HCT116 (cell line): ENCODE data around the gene PRSS27. TPM values are rescaled to one million over a fixed set of nuclear protein-coding genes. Genes with fewer than 3 reads are reported as not detected.

ENCODE experiments used
- ATAC-seq: fragments of 200-7000 bp; cut with Tn5 transposase; 2 replicates; pipeline ENCODE4 v1.9.1; 2020; ENCODE audit warnings: mild to moderate bottlenecking, moderate library complexity
- BruUV-seq: library from RNA; stranded (reverse); fragments of 400-500 nt; replicated peaks from 2 replicates; lab custom pipeline; 2021; lab: Mats Ljungman, UMichigan
- CTCF ChIA-PET: fragments of 300-600 bp; sonication (Branson Sonifier 250); formaldehyde crosslinking; loops from one replicate; lab custom pipeline; 2021; ENCODE audit warnings: antibody characterized with exemption; lab: Charles Lee
- POLR2A ChIA-PET: fragments of 300-600, 350-600 bp; sonication (Branson Sonifier 250); formaldehyde crosslinking; loops from one replicate; lab custom pipeline; 2021; ENCODE audit warnings: antibody characterized with exemption; lab: Charles Lee
- RAD21 ChIA-PET, 2 experiments: fragments of 300-600 bp; sonication (Branson Sonifier 250); formaldehyde crosslinking; loops; one replicate each; lab custom pipeline; 2023; ENCODE audit warnings: low total read pairs in 2 of 2; ENCODE audit not compliant: uncharacterized antibody in 2 of 2, unreplicated experiment in 2 of 2, low non-redundant PET in 1 of 2; lab: Charles Lee
- DNase-seq: peaks from one replicate; pipeline ENCODE4 v3.0.0-alpha.2; 2010; ENCODE audit warnings: low read depth, low spot score
- H2AFZ ChIP-seq: fragments of 200-600 bp; shearing (Covaris generic), sonication (generic); 2 replicates; pipeline ENCODE4 v1.6.1; 2017; ENCODE audit warnings: low read depth, mixed run types, mixed read lengths, antibody characterized with exemption, low read length; ENCODE audit not compliant: poor library complexity, severe bottlenecking
- H3K27ac ChIP-seq: 2 replicates; pipeline ENCODE4 v1.5.1; 2012; ENCODE audit warnings: low read depth, low read length
- H3K27me3 ChIP-seq: fragments of 200-600 bp; sonication (generic); 2 replicates; pipeline ENCODE4 v1.6.1; 2016; ENCODE audit warnings: mixed run types, low read length, mixed read lengths; ENCODE audit not compliant: insufficient read depth
- H3K36me3 ChIP-seq, 2 experiments: fragments of 200-500 bp in 1 of 2; fragments of 200-600 bp in 1 of 2; sonication (Bioruptor generic) in 1 of 2; sonication (generic) in 1 of 2; 2 replicates each; pipeline versions ENCODE4 v1.5.1 to v1.6.1; 2014 to 2016; ENCODE audit warnings: low read length in 2 of 2, inconsistent platforms in 1 of 2, mixed read lengths in 1 of 2, mixed run types in 1 of 2; ENCODE audit not compliant: insufficient read depth in 2 of 2, control insufficient read depth in 1 of 2
- H3K4me1 ChIP-seq, 2 experiments: fragments of 200-600 bp in 1 of 2; sonication (generic) in 1 of 2; 2 replicates each; pipeline versions ENCODE4 v1.5.1 to v1.6.1; 2012 to 2017; ENCODE audit warnings: low read length in 2 of 2, inconsistent platforms in 1 of 2, mild to moderate bottlenecking in 1 of 2, mixed read lengths in 1 of 2, mixed run types in 1 of 2, moderate library complexity in 1 of 2; ENCODE audit not compliant: insufficient read depth in 2 of 2, control insufficient read depth in 1 of 2
- H3K4me2 ChIP-seq: fragments of 200-600 bp; sonication (generic); 2 replicates; pipeline ENCODE4 v1.6.1; 2017; ENCODE audit warnings: mixed run types, low read length, mixed read lengths
- H3K4me3 ChIP-seq, 2 experiments: fragments of 200-600 bp in 1 of 2; sonication (generic) in 1 of 2; replicated peaks in 1 of 2; 2 replicates each; pipeline ENCODE4 v1.5.1; 2011 to 2016; ENCODE audit warnings: low read length in 2 of 2, control low read depth in 1 of 2, low read depth in 1 of 2, mild to moderate bottlenecking in 1 of 2, mixed read lengths in 1 of 2, mixed run types in 1 of 2
- H3K79me2 ChIP-seq: fragments of 200-600 bp; sonication (generic); 2 replicates; pipeline ENCODE4 v1.6.1; 2017; ENCODE audit warnings: mild to moderate bottlenecking, mixed run types, low read length, moderate library complexity, mixed read lengths; ENCODE audit not compliant: insufficient read depth
- H3K9ac ChIP-seq: fragments of 200-600 bp; sonication (generic); 2 replicates; pipeline ENCODE4 v1.6.1; 2016; ENCODE audit warnings: low read length, mixed read lengths
- H3K9me2 ChIP-seq: fragments of 200-600 bp; sonication (generic), shearing (Covaris generic); 2 replicates; pipeline ENCODE4 v1.6.1; 2017; ENCODE audit warnings: mixed run types, mild to moderate bottlenecking, moderate library complexity; ENCODE audit not compliant: insufficient read depth
- H3K9me3 ChIP-seq, 2 experiments: fragments of 200-500 bp in 1 of 2; fragments of 200-600 bp in 1 of 2; sonication (Bioruptor generic) in 1 of 2; sonication (generic) in 1 of 2; 2 replicates each; pipeline ENCODE4 v1.6.1; 2014 to 2017; ENCODE audit warnings: low read length in 2 of 2, mixed read lengths in 2 of 2, inconsistent platforms in 1 of 2, low read depth in 1 of 2, mild to moderate bottlenecking in 1 of 2, mixed run types in 1 of 2, moderate library complexity in 1 of 2; ENCODE audit not compliant: control insufficient read depth in 1 of 2, insufficient read depth in 1 of 2
- H4K20me1 ChIP-seq: fragments of 200-600 bp; sonication (generic), shearing (Covaris generic); 2 replicates; pipeline ENCODE4 v1.6.1; 2017; ENCODE audit warnings: mixed run types, mild to moderate bottlenecking, moderate library complexity; ENCODE audit not compliant: insufficient read depth
- EGR1 ChIP-seq: IDR thresholded peaks from 2 replicates; pipeline ENCODE4 v1.6.1; 2012; ENCODE audit warnings: low read depth
- ELF1 ChIP-seq: IDR thresholded peaks from 2 replicates; pipeline ENCODE4 v1.6.1; 2012; ENCODE audit warnings: low read depth, borderline replicate concordance
- EZH2 ChIP-seq: fragments of 200-600 bp; sonication (generic); IDR thresholded peaks from 2 replicates; pipeline ENCODE4 v1.6.1; 2017; ENCODE audit warnings: antibody characterized with exemption, mixed run types
- FOSL1 ChIP-seq: IDR thresholded peaks from 2 replicates; pipeline ENCODE4 v1.6.1; 2012; ENCODE audit warnings: low read depth
- JUND ChIP-seq: IDR thresholded peaks from 2 replicates; pipeline ENCODE4 v1.6.1; 2012
- POLR2A ChIP-seq: IDR thresholded peaks from 2 replicates; pipeline ENCODE4 v1.7.0; 2011; ENCODE audit warnings: borderline replicate concordance; ENCODE audit not compliant: insufficient read depth, insufficient read length; ENCODE audit errors: extremely low read depth
- POLR2AphosphoS5 ChIP-seq: IDR thresholded peaks from 2 replicates; pipeline ENCODE4 v1.6.1; 2011; ENCODE audit warnings: mild to moderate bottlenecking, low read depth, low read length, moderate library complexity
- REST ChIP-seq: IDR thresholded peaks from 2 replicates; pipeline ENCODE4 v1.6.1; 2012; ENCODE audit warnings: low read depth
- SP1 ChIP-seq: IDR thresholded peaks from 2 replicates; pipeline ENCODE4 v1.6.1; 2012; ENCODE audit warnings: low read depth
- SRF ChIP-seq: IDR thresholded peaks from 2 replicates; pipeline ENCODE4 v1.6.1; 2012; ENCODE audit warnings: low read depth
- intact Hi-C: fragments of 100-400 bp; cut with micrococcal nuclease; formaldehyde crosslinking; loops from 2 replicates; pipeline ENCODE4 v1.10.0; 2022
- total RNA-seq: library from RNA; stranded (reverse); gene quantifications from one replicate; pipeline ENCODE4 v1.2.1, GENCODE V29; 2021; ENCODE audit not compliant: unreplicated experiment

PRSS27 gene
- total RNA-seq, 1 experiment from 2014 or later: 3.3 TPM

GRCh38 chr16:2708290-2708639 lies 11.8 kb downstream of the PRSS27 start:
- CTCF ChIA-PET: no interaction called here
- no peaks in the 10 kb centered on the region for H4K20me1 ChIP-seq
- no peaks in the 10 kb centered on the region for H3K9me3 ChIP-seq
- ATAC-seq (no peak), DNase-seq (no peak)
- no peak overlapping the region for H3K4me3 ChIP-seq
- no TSS peak for BruUV-seq
- intact Hi-C loops: no loop called here
- H3K36me3 ChIP-seq: peaks cover 3 to 4% of the 10 kb centered on the region in 2 experiments; a peak in 2 of 4 replicates
- no peak overlapping the region for H3K27ac ChIP-seq
- H2AFZ ChIP-seq: no peak overlapping the region
- POLR2A ChIA-PET: no interaction called here
- no peaks in the 10 kb centered on the region for H3K9me2 ChIP-seq
- RAD21 ChIA-PET: no interaction called here
- no peaks in the 10 kb centered on the region for H3K4me1 ChIP-seq
- no peak overlapping the region for H3K4me2 ChIP-seq
- no peaks in the 10 kb centered on the region for H3K27me3 ChIP-seq
- TF ChIP-seq POLR2AphosphoS5 (no peak), SRF (no peak), EGR1 (no peak), FOSL1 (no peak), EZH2 (no peak), REST (no peak), JUND (no peak), ELF1 (no peak), SP1 (no peak), POLR2A (no peak)
- H3K9ac ChIP-seq: no peak overlapping the region
- no peaks in the 10 kb centered on the region for H3K79me2 ChIP-seq
